T-helper 9 cell (primary cell): ENCODE measurements around the gene WFDC13.
"Not testable (repeated sequence)": the region's sequence is repeated elsewhere in the genome, so short reads cannot be mapped to it uniquely, and the experiment has no call there.

Experiments used
- DNase-seq: peaks from one replicate; pipeline ENCODE4 v3.0.0-alpha.2; 2020
- total RNA-seq, 2 donors: gene quantifications; one replicate each; lab custom pipeline; 2026; lab: John Stamatoyannopoulos, UW

WFDC13 gene
- total RNA-seq: 0 reads per million in 2 donors

- DNase-seq: no peak
These were observed at the start of gene WFDC13 for GRCh38 chr20:45701873-45702272. WFDC13 (plus strand) TSS chr20:45702038; CDS start chr20:45702124, 86 bp downstream.

GRCh38 chr20:45657038-45657437 is 44.8 kb upstream of the WFDC13 start:
- not testable (repeated sequence) for DNase-seq

GRCh38 chr20:45670139-45670538 is 31.7 kb upstream of the WFDC13 start, which contains the start of gene WFDC11:
WFDC11 (minus strand) TSS chr20:45670239; CDS start chr20:45650600, 19,639 bp downstream.
- DNase-seq: no peak

GRCh38 chr20:45672765-45673164 is 29.1 kb upstream of the WFDC13 start:
- DNase-seq: no peak

GRCh38 chr20:45679650-45680049 is 22.2 kb upstream of the WFDC13 start:
- DNase-seq: no peak

GRCh38 chr20:45685896-45686295 is 15.9 kb upstream of the WFDC13 start:
- DNase-seq: no peak

- not testable (repeated sequence) for DNase-seq
These were observed 8.5 kb upstream of the WFDC13 start for GRCh38 chr20:45693346-45693745.

- no peak for DNase-seq
These were observed 6.3 kb upstream of the WFDC13 start for GRCh38 chr20:45695496-45695895.

- DNase-seq: no peak
These were observed 734 bp upstream of the WFDC13 start for GRCh38 chr20:45701104-45701503.

- no peak for DNase-seq
These were observed 3.3 kb downstream of the WFDC13 start, which contains the start of gene WFDC10B for GRCh38 chr20:45704969-45705637. WFDC10B (minus strand) TSS chr20:45705019; CDS start chr20:45685992, 19,027 bp downstream.

GRCh38 chr20:45716141-45716688 is 14.4 kb downstream of the WFDC13 start:
- DNase-seq: not testable (repeated sequence)

GRCh38 chr20:45722047-45722446 is 20.2 kb downstream of the WFDC13 start, which contains the start of gene SPINT4:
SPINT4 (plus strand) TSS chr20:45722347; CDS start chr20:45722368, 21 bp downstream.
- DNase-seq: no peak

GRCh38 chr20:45725134-45725533 is 23.3 kb downstream of the WFDC13 start:
- no peak for DNase-seq

- DNase-seq: no peak
These were observed 25.2 kb downstream of the WFDC13 start for GRCh38 chr20:45727044-45727443.

- no peak for DNase-seq
These were observed 30.4 kb downstream of the WFDC13 start for GRCh38 chr20:45732199-45732598.

- DNase-seq: no peak
These were observed 33.7 kb downstream of the WFDC13 start for GRCh38 chr20:45735552-45735951.

- DNase-seq: no peak
These were observed 34.1 kb downstream of the WFDC13 start for GRCh38 chr20:45735988-45736387.

GRCh38 chr20:45742596-45742995 is 40.8 kb downstream of the WFDC13 start:
- DNase-seq: no peak

- no peak for DNase-seq
These were observed 43.2 kb downstream of the WFDC13 start for GRCh38 chr20:45745015-45745414.

GRCh38 chr20:45751721-45752120 is 49.9 kb downstream of the WFDC13 start:
- DNase-seq: no peak

GRCh38 chr20:45752746-45753145 is 50.9 kb downstream of the WFDC13 start:
- no peak for DNase-seq

GRCh38 chr20:45758096-45758495 is 56.3 kb downstream of the WFDC13 start:
- no peak for DNase-seq
